HG03103 (cell line): ENCODE measurements around the gene ATF4.

ENCODE experiments used
- ATAC-seq: cut with Tn5 transposase; IDR thresholded peaks from one replicate; pipeline ENCODE4 v1.9.1; 2021; ENCODE audit warnings: low read depth; ENCODE audit not compliant: unreplicated experiment

ATF4 gene

GRCh38 chr22:39520226-39521105 is at the start of gene ATF4:
TSS of gene ATF4 (plus strand) at chr22:39520562. CDS start at chr22:39521446, 884 bp downstream.
- ATAC-seq, result peak; percentile 30

GRCh38 chr22:39471381-39472141 is 48.8 kb upstream of the ATF4 start:
- no peak for ATAC-seq

GRCh38 chr22:39472570-39473556 is 47.5 kb upstream of the ATF4 start:
- no peak for ATAC-seq

- ATAC-seq, result no peak
These were observed 46.5 kb upstream of the ATF4 start for GRCh38 chr22:39473851-39474250.

- ATAC-seq, result no peak
These were observed 45.8 kb upstream of the ATF4 start for GRCh38 chr22:39474351-39475111.

- no peak for ATAC-seq
These were observed 45.0 kb upstream of the ATF4 start for GRCh38 chr22:39475337-39475736.

- ATAC-seq, result no peak
These were observed 44.5 kb upstream of the ATF4 start for GRCh38 chr22:39475902-39476301.

GRCh38 chr22:39476664-39477063 is 43.7 kb upstream of the ATF4 start:
- ATAC-seq, result no peak

GRCh38 chr22:39477542-39477941 is 42.8 kb upstream of the ATF4 start:
- ATAC-seq, result no peak

GRCh38 chr22:39478441-39478850 is 41.9 kb upstream of the ATF4 start:
- ATAC-seq, result no peak

- ATAC-seq, result no peak
These were observed 41.1 kb upstream of the ATF4 start for GRCh38 chr22:39479254-39479653.

- ATAC-seq, result no peak
These were observed 39.8 kb upstream of the ATF4 start for GRCh38 chr22:39480557-39480956.

GRCh38 chr22:39481054-39481453 is 39.3 kb upstream of the ATF4 start:
- ATAC-seq, result no peak

GRCh38 chr22:39481595-39481994 is 38.8 kb upstream of the ATF4 start:
- ATAC-seq, result no peak

- no peak for ATAC-seq
These were observed 37.6 kb upstream of the ATF4 start for GRCh38 chr22:39482768-39483167.

- no peak for ATAC-seq
These were observed 33.2 kb upstream of the ATF4 start for GRCh38 chr22:39486951-39487825.

GRCh38 chr22:39487826-39488520 is 32.4 kb upstream of the ATF4 start:
- ATAC-seq, result no peak

GRCh38 chr22:39488563-39489083 is 31.7 kb upstream of the ATF4 start:
- ATAC-seq, result no peak
